ENCODE data around the gene PRR5L. TPM values are rescaled to one million over a fixed set of nuclear protein-coding genes. Genes with fewer than 3 reads are reported as not detected.
A peak's percentile ranks its signal among the peaks of the same experiment; 100 is the strongest.

The PRR5L gene
- total and polyA plus RNA-seq, 3 experiments from 2014 or later = 28.4 to 43.0 (median 32.5) TPM

DNA sequence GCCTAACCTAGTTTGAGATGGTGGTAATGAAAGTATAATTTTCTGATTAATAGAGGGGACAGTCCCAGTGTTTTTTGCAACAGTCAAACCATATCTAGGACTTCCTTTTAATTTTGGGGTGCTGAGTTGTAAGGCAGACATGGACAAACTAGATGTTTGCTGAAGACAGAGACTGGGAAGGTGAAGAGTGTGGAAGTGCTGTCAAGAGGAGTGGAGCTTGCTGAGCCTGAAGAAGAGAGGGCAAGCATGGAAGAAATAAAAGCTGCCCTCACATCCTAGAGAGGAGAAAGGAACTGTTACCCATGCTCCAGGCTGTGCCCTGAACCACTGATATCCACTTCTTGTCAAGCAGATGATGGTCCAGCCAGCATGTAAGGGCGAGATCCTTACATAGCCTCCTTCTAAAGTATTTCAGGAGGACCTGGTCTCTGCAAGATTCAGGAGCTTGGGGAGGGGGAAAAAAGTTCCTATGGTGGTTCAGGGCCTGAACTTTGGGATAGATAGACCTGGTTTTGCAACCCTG is 51.4 kb downstream of the PRR5L start:
- DNase-seq = no peak
- POLR2A ChIA-PET = no interaction called here
- peak overlapping the region in 1 of 8 donors; percentile 39 for H3K27ac Mint-ChIP-seq
- Histone ChIP-seq H3K27ac (ENCODE audit: low read depth, low read length) (no peak overlapping the region), H3K36me3 (ENCODE audit: insufficient read depth, low read length) (no peaks in the 10 kb centered on the region), H3K27me3 (ENCODE audit: insufficient read depth, low read length, poor library complexity, severe bottlenecking) (no peaks in the 10 kb centered on the region), H3K4me3 (ENCODE audit: low read length) (no peak overlapping the region), H3K4me1 (ENCODE audit: insufficient read depth, low read length) (peaks cover under 1% of the 10 kb centered on the region), H3K9me3 (ENCODE audit: low read length) (no peaks in the 10 kb centered on the region)
- no peaks in the 10 kb centered on the region for H3K9me3 Mint-ChIP-seq
- no peak overlapping the region for H3K4me3 Mint-ChIP-seq
- peaks cover 6 to 28% (median 15%) of the 10 kb centered on the region in 3 donors for H3K4me1 Mint-ChIP-seq
- H3K27me3 Mint-ChIP-seq = peaks cover 3 to 13% of the 10 kb centered on the region in 2 donors
- H3K36me3 Mint-ChIP-seq = no peaks in the 10 kb centered on the region
- CTCF ChIA-PET = interaction anchor here (1.2 kb wide), 1 partner anchor 54 kb away, joined by 3 read pairs; no protein-coding TSS in a partner anchor

DNA sequence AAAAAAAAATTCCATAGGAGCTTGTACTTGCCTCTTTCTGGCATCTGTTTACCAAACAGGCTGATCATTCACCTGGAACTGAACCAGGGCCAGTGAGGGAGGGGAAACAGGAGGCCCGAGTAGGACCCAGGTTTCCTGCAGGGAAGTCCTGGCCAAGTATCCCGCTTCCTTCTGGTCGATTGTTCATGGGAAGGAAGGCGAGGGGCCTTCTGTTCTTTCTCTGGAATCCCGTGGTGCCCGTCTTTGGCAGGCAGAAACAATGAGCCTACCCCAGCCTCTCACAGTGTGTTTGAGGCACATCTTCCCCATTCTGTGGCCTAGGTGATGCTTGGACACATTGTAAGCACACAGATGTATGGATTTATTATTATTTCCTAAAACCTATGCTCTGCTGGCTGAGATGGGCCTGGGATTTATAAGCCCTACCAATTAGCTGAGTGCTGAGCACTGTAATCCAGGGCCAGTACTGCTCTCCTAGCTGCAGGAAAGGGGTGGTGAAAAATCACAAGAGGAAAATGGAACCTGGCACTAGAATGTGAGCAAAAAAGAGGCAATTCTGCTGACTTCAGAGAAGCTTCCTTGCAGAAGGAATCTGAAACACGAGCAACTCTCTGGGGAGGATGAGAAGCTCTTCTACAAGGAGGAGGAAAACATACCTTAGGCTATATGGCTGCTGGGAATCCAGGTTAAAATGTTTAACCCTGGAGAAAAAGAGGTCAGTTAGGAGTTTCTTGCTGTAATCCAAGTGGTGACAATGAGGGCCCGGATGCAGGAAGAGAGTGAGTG is 53.5 kb downstream of the PRR5L start:
- no peaks in the 10 kb centered on the region for H3K9me3 ChIP-seq (ENCODE audit: low read length)
- Mint-ChIP-seq H3K27me3 (peaks cover under 1 to 6% of the 10 kb centered on the region in 2 donors), H3K4me1 (peaks cover 25 to 37% (median 36%) of the 10 kb centered on the region in 3 donors), H3K9me3 (no peaks in the 10 kb centered on the region), H3K27ac (peak overlapping the region in 1 of 8 donors; percentile 57), H3K36me3 (no peaks in the 10 kb centered on the region), H3K4me3 (no peak overlapping the region)
- H3K27me3 ChIP-seq (ENCODE audit: insufficient read depth, low read length, poor library complexity, severe bottlenecking) = no peaks in the 10 kb centered on the region
- ChIA-PET POLR2A (interaction anchor here (0.6 to 0.7 kb wide), 3 partner anchors 28 to 1092 kb away, joined by 3 to 4 read pairs (median 3); no protein-coding TSS in a partner anchor), CTCF (interaction anchor here (0.7 to 1.0 kb wide), 2 partner anchors 8 to 143 kb away, joined by 3 read pairs; no protein-coding TSS in a partner anchor)
- no peak overlapping the region for H3K4me3 ChIP-seq (ENCODE audit: low read length)
- peaks cover 19% of the 10 kb centered on the region for H3K4me1 ChIP-seq (ENCODE audit: insufficient read depth, low read length)
- H3K27ac ChIP-seq (ENCODE audit: low read depth, low read length) = no peak overlapping the region
- no peak for DNase-seq
- no peaks in the 10 kb centered on the region for H3K36me3 ChIP-seq (ENCODE audit: insufficient read depth, low read length)

DNA sequence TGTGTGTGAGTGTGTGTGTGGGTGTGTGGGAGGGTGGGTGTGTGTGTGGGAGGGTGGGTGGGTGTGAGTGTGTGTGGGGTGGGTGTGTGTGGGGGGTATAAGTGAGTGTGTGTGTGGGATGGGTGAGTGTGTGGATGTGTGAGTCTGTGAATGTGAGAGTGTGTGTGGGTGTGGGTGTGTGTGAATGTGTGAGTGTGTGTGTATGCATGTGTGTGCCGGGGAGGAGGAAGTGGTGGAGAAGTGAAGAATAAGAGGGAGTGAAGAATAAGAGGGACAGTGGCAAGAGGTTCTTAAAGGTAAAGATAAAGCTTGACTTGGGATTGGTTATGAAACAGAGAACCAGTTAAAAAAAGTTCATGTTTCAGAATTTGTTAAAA is 54.0 kb downstream of the PRR5L start:
- Mint-ChIP-seq H3K4me1 (peaks cover 28 to 43% (median 42%) of the 10 kb centered on the region in 3 donors), H3K4me3 (no peak overlapping the region), H3K9me3 (no peaks in the 10 kb centered on the region), H3K27ac (no peak overlapping the region), H3K27me3 (peaks cover 0 to 6% of the 10 kb centered on the region in 2 donors), H3K36me3 (no peaks in the 10 kb centered on the region)
- Histone ChIP-seq H3K27me3 (ENCODE audit: insufficient read depth, low read length, poor library complexity, severe bottlenecking) (no peaks in the 10 kb centered on the region), H3K9me3 (ENCODE audit: low read length) (no peaks in the 10 kb centered on the region), H3K4me1 (ENCODE audit: insufficient read depth, low read length) (peaks cover 19% of the 10 kb centered on the region), H3K36me3 (ENCODE audit: insufficient read depth, low read length) (no peaks in the 10 kb centered on the region), H3K27ac (ENCODE audit: low read depth, low read length) (no peak overlapping the region), H3K4me3 (ENCODE audit: low read length) (no peak overlapping the region)
- CTCF ChIA-PET = no interaction called here
- no peak for DNase-seq
- POLR2A ChIA-PET = interaction anchor here (0.7 kb wide), 1 partner anchor 1093 kb away, joined by 3 read pairs; no protein-coding TSS in a partner anchor

DNA sequence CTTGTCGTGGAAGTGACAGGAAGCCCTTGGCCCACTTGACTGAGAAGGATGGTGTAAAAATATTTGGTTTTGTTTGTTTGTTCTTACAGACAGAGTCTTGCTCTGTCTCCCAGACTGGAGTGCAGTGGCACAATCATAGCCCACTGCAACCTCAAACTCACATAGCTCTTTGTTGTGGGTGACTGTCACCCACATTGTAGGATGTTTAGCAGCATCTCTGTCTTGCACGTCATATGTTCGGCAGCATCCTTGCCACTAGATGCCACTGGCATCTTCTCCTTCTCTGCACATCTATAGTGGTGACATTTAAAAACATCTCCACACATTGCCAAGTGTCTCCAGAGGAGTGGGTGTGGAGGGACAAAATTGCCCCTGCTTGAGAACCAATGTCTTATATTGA is 56.8 kb downstream of the PRR5L start:
- peak overlapping the region; percentile 34 to 92 (median 70) for H3K27ac Mint-ChIP-seq
- H3K4me1 Mint-ChIP-seq = peaks cover 40 to 68% (median 62%) of the 10 kb centered on the region in 3 donors
- H3K27ac ChIP-seq (ENCODE audit: low read depth, low read length) = no peak overlapping the region
- POLR2A ChIA-PET = interaction anchor here (0.6 to 2.8 kb wide), 4 partner anchors 11 to 140 kb away, joined by 3 to 20 read pairs (median 4); no protein-coding TSS in a partner anchor
- CTCF ChIA-PET = interaction anchor here (0.9 to 4.0 kb wide), 27 partner anchors 11 to 159 kb away, joined by 3 to 45 read pairs (median 5); partner anchors contain the start of gene COMMD9
- no peaks in the 10 kb centered on the region for H3K36me3 Mint-ChIP-seq
- peaks cover 23% of the 10 kb centered on the region for H3K4me1 ChIP-seq (ENCODE audit: insufficient read depth, low read length)
- peak overlapping the region in 4 of 7 donors; percentile 8 to 44 (median 18) for H3K4me3 Mint-ChIP-seq
- H3K4me3 ChIP-seq (ENCODE audit: low read length) = no peak overlapping the region
- H3K9me3 Mint-ChIP-seq = no peaks in the 10 kb centered on the region
- H3K9me3 ChIP-seq (ENCODE audit: low read length) = no peaks in the 10 kb centered on the region
- no peaks in the 10 kb centered on the region for H3K36me3 ChIP-seq (ENCODE audit: insufficient read depth, low read length)
- H3K27me3 Mint-ChIP-seq = peaks cover 0 to 6% of the 10 kb centered on the region in 2 donors
- H3K27me3 ChIP-seq (ENCODE audit: insufficient read depth, low read length, poor library complexity, severe bottlenecking) = no peaks in the 10 kb centered on the region
- DNase-seq = peak; percentile 50 to 89 (median 67)

DNA sequence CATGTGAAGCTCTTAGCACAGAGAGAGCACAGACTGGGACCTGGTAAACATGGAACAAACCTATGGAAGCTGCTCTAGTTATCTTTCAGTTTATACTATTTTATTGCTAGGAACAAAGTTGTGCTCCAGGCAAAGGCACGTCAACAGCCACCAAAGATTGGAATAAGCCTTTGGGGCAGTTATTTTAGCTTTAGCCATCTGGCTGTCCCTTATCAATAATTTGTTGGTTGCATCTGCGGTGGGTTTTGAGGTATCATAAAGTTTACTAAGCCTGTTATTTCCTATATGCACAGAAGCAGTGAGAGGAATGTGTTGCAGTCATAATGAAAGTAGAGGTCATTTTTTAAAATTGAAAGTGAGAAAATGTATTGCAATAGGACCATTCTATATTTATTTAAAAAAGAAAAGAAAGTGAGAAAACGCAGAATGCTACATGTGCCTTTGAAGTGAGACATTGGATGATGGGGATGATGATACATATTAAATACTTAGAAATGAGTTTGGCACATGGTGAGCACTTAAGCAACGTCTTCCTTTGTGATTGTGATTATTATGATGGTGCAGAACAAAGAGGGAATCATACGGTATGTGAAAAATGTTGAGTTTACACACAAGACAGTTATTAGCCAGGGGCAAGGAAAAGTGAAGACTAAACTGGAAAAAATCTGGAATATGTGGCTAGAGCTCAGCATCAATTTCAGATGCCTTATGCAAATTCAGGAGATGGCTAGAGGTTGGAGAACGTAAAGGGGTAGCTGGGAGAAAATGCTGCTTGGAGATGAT is 58.3 kb downstream of the PRR5L start:
- Histone ChIP-seq H3K9me3 (ENCODE audit: low read length) (no peaks in the 10 kb centered on the region), H3K27ac (ENCODE audit: low read depth, low read length) (no peak overlapping the region), H3K27me3 (ENCODE audit: insufficient read depth, low read length, poor library complexity, severe bottlenecking) (no peaks in the 10 kb centered on the region), H3K36me3 (ENCODE audit: insufficient read depth, low read length) (no peaks in the 10 kb centered on the region), H3K4me3 (ENCODE audit: low read length) (no peak overlapping the region), H3K4me1 (ENCODE audit: insufficient read depth, low read length) (peaks cover 23% of the 10 kb centered on the region)
- no peaks in the 10 kb centered on the region for H3K9me3 Mint-ChIP-seq
- H3K4me3 Mint-ChIP-seq = peak overlapping the region in 2 of 7 donors; percentile 10 to 52
- POLR2A ChIA-PET = interaction anchor here (1.3 to 2.8 kb wide), 2 partner anchors 10 to 23 kb away, joined by 4 to 20 read pairs; no protein-coding TSS in a partner anchor
- H3K4me1 Mint-ChIP-seq = peaks cover 46 to 83% (median 75%) of the 10 kb centered on the region in 3 donors
- H3K27me3 Mint-ChIP-seq = peaks cover 0 to 9% of the 10 kb centered on the region in 2 donors
- no peaks in the 10 kb centered on the region for H3K36me3 Mint-ChIP-seq
- DNase-seq = no peak
- peak overlapping the region in 7 of 8 donors; percentile 20 to 91 (median 72) for H3K27ac Mint-ChIP-seq
- CTCF ChIA-PET = interaction anchor here (1.7 to 4.0 kb wide), 7 partner anchors 9 to 139 kb away, joined by 5 to 45 read pairs (median 13); no protein-coding TSS in a partner anchor

DNA sequence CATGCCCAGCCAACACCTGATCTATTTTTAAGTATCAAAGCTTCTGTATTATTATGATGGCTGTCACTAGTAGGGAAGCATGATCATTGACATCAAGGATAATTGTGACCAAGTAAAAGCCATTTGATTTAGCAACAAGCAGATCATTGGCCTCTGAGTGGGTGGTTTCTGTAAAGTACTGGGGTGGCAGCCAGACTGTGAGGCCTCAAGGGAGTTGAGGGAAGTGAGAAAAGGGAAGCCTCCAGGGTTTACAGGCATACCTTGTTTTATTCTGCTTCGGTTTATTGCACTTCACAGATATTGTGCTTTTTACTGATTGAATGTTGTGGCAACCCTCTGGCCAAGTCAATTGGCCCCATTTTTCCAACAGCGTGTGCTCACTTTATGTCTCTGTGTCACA is 60.1 kb downstream of the PRR5L start:
- Histone ChIP-seq H3K4me1 (ENCODE audit: insufficient read depth, low read length) (peaks cover 33% of the 10 kb centered on the region), H3K36me3 (ENCODE audit: insufficient read depth, low read length) (no peaks in the 10 kb centered on the region), H3K27me3 (ENCODE audit: insufficient read depth, low read length, poor library complexity, severe bottlenecking) (no peaks in the 10 kb centered on the region), H3K4me3 (ENCODE audit: low read length) (no peak overlapping the region), H3K9me3 (ENCODE audit: low read length) (no peaks in the 10 kb centered on the region), H3K27ac (ENCODE audit: low read depth, low read length) (no peak overlapping the region)
- DNase-seq = no peak
- Mint-ChIP-seq H3K27ac (no peak overlapping the region), H3K4me3 (no peak overlapping the region), H3K9me3 (no peaks in the 10 kb centered on the region), H3K36me3 (no peaks in the 10 kb centered on the region), H3K4me1 (peaks cover 57 to 90% (median 83%) of the 10 kb centered on the region in 3 donors), H3K27me3 (peaks cover 0 to 9% of the 10 kb centered on the region in 2 donors)
- POLR2A ChIA-PET = no interaction called here
- CTCF ChIA-PET = interaction anchor here (1.0 to 4.0 kb wide), 2 partner anchors 66 to 138 kb away, joined by 3 to 27 read pairs; no protein-coding TSS in a partner anchor

DNA sequence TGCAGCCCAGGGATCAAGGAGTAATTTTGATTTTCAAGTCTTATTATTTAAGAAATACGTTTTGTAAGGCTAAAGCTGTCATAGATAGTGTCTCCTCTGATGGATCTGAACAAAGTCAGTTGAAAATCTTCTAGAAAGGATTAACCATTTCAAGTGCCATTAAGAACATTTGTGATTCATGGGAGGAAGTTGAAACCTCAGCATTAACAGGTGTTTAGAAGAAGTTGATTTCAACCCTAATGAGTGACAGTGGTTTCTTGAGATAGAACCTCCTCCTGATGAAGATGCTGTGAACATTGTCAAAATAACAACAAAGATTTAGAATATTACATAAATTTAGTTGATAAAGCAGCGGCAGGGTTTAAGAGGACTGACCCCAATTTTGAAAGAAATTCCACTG is 61.7 kb downstream of the PRR5L start:
- no peak for DNase-seq
- Histone ChIP-seq H3K27ac (ENCODE audit: low read depth, low read length) (no peak overlapping the region), H3K4me3 (ENCODE audit: low read length) (no peak overlapping the region), H3K36me3 (ENCODE audit: insufficient read depth, low read length) (no peaks in the 10 kb centered on the region), H3K27me3 (ENCODE audit: insufficient read depth, low read length, poor library complexity, severe bottlenecking) (no peaks in the 10 kb centered on the region), H3K9me3 (ENCODE audit: low read length) (no peaks in the 10 kb centered on the region), H3K4me1 (ENCODE audit: insufficient read depth, low read length) (peaks cover 28% of the 10 kb centered on the region)
- Mint-ChIP-seq H3K27me3 (peaks cover 0 to 12% of the 10 kb centered on the region in 2 donors), H3K4me3 (peak overlapping the region in 3 of 7 donors; percentile 16 to 53 (median 31)), H3K9me3 (no peaks in the 10 kb centered on the region), H3K4me1 (peaks cover 54 to 94% (median 89%) of the 10 kb centered on the region in 3 donors), H3K27ac (peak overlapping the region in 6 of 8 donors; percentile 1 to 85 (median 29)), H3K36me3 (no peaks in the 10 kb centered on the region)
- ChIA-PET CTCF (interaction anchor here (0.6 to 1.4 kb wide), 4 partner anchors 9 to 121 kb away, joined by 3 to 5 read pairs (median 4); no protein-coding TSS in a partner anchor), POLR2A (no interaction called here)

Measured in CD8-positive, alpha-beta memory T cell (primary cell).